Hepatocyte (in vitro differentiated cells): Measurements from ENCODE around the gene KLF13. TPM values are rescaled to one million over a fixed set of nuclear protein-coding genes. Genes with fewer than 3 reads are reported as not detected.

ENCODE experiments used
- DNase-seq: peaks from one replicate; pipeline ENCODE4 v3.0.0-alpha.2; 2016; ENCODE audit warnings: low spot score
- H2AFZ ChIP-seq: fragments of 200-600 bp; sonication (generic); 2 replicates; pipeline ENCODE4 v1.6.0; 2016; ENCODE audit warnings: antibody characterized with exemption, mild to moderate bottlenecking
- H3K27ac ChIP-seq: fragments of 200-600 bp; sonication (generic); 2 replicates; pipeline ENCODE4 v1.5.1; 2016; ENCODE audit warnings: mild to moderate bottlenecking
- H3K27me3 ChIP-seq: fragments of 200-600 bp; sonication (generic); 2 replicates; pipeline ENCODE4 v1.6.1; 2016
- H3K36me3 ChIP-seq: fragments of 200-600 bp; sonication (generic); replicated peaks from 2 replicates; pipeline ENCODE4 v1.5.1; 2016; ENCODE audit warnings: low read depth; ENCODE audit not compliant: insufficient read depth
- H3K4me1 ChIP-seq: fragments of 200-600 bp; sonication (generic); 2 replicates; pipeline ENCODE4 v1.5.1; 2016; ENCODE audit warnings: mild to moderate bottlenecking, moderate library complexity; ENCODE audit not compliant: insufficient read depth
- H3K4me2 ChIP-seq: fragments of 200-600 bp; sonication (generic); 2 replicates; pipeline ENCODE4 v1.6.0; 2016
- H3K4me3 ChIP-seq: fragments of 200-600 bp; sonication (generic); 2 replicates; pipeline ENCODE4 v1.5.1; 2016; ENCODE audit warnings: mild to moderate bottlenecking
- H3K79me2 ChIP-seq: fragments of 200-600 bp; sonication (generic); 2 replicates; pipeline ENCODE4 v1.6.0; 2017; ENCODE audit warnings: mild to moderate bottlenecking
- H3K9me2 ChIP-seq: fragments of 200-600 bp; sonication (generic); replicated peaks from 2 replicates; pipeline ENCODE4 v1.6.0; 2017; ENCODE audit warnings: mild to moderate bottlenecking; ENCODE audit not compliant: insufficient read depth
- H3K9me3 ChIP-seq: fragments of 200-600 bp; sonication (generic); 2 replicates; pipeline ENCODE4 v1.5.1; 2016; ENCODE audit warnings: low read depth, mild to moderate bottlenecking
- H4K20me1 ChIP-seq: fragments of 200-600 bp; sonication (generic); 2 replicates; pipeline ENCODE4 v1.6.0; 2016; ENCODE audit warnings: mild to moderate bottlenecking; ENCODE audit not compliant: insufficient read depth, poor library complexity, severe bottlenecking
- EZH2 ChIP-seq: fragments of 200-600 bp; sonication (generic); IDR thresholded peaks from 2 replicates; pipeline ENCODE4 v1.6.1; 2016; ENCODE audit warnings: antibody characterized with exemption, mild to moderate bottlenecking, borderline replicate concordance
- EZH2phosphoT487 ChIP-seq: fragments of 200-600 bp; sonication (generic); IDR thresholded peaks from one replicate; pipeline ENCODE4 v1.6.1; 2018; ENCODE audit warnings: antibody characterized with exemption, mild to moderate bottlenecking, low read depth, moderate library complexity; ENCODE audit not compliant: unreplicated experiment, severe bottlenecking
- WGBS: methylation state at CpG from one replicate; pipeline ENCODE4 v1.1.6; 2016; ENCODE audit warnings: low lambda C conversion rate; ENCODE audit errors: missing lambda C conversion rate; 5-methylcytosine and 5-hydroxymethylcytosine counted together
- polyA plus RNA-seq: library from polyadenylated mRNA; unstranded; fragments of >200 nt; fragmentation: Nextera tagmentation; extraction: Ambion mirVana; gene quantifications from 2 replicates; pipeline ENCODE4 v1.2.1, GENCODE V29; 2016
- total RNA-seq: library from RNA; depleted of rRNA; stranded (reverse); fragments of >200 nt; gene quantifications from 2 replicates; pipeline ENCODE4 v1.2.3, GENCODE V29; 2014
- TF ChIP-seq, protein P1 (sequence below): fragments of 200-600 bp; sonication (generic); IDR thresholded peaks from 2 replicates; pipeline ENCODE4 v1.5.1; 2016; ENCODE audit warnings: antibody characterized with exemption, mild to moderate bottlenecking; ENCODE audit not compliant: poor library complexity

Gene KLF13
- total and polyA plus RNA-seq, 2 experiments from 2014 or later: 32.7 to 51.2 TPM

DNA sequence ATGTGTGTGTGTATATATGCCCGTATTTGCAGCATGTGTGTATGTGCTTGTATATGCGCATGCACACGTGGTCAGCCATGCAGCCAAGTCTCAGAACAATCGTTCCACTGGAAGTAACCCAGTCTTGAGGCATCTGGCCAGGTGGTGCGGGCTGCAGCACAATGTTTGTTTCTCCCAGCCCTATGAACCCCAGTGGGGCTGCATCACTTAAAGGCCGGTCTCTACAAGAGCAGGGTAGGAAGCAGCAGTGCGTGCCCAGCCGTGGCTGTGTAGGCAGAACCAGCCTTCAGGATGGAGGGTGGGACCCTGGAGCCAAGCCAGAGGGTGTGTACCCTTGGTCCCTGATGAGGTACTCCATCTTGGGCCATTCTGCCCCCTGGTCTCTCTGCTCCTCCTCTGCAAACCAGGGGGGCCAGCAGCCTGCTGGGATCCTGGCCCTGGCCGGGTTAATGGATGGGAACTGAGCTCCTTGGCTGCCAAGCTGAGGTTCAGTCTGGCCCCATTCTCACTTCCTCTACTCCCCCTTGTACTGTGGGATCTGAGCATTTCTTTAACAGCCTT lies 11.8 kb downstream of the KLF13 start:
- TF ChIP-seq EZH2 (no peak), EZH2phosphoT487 (no peak)
- TF ChIP-seq, protein P1, sequence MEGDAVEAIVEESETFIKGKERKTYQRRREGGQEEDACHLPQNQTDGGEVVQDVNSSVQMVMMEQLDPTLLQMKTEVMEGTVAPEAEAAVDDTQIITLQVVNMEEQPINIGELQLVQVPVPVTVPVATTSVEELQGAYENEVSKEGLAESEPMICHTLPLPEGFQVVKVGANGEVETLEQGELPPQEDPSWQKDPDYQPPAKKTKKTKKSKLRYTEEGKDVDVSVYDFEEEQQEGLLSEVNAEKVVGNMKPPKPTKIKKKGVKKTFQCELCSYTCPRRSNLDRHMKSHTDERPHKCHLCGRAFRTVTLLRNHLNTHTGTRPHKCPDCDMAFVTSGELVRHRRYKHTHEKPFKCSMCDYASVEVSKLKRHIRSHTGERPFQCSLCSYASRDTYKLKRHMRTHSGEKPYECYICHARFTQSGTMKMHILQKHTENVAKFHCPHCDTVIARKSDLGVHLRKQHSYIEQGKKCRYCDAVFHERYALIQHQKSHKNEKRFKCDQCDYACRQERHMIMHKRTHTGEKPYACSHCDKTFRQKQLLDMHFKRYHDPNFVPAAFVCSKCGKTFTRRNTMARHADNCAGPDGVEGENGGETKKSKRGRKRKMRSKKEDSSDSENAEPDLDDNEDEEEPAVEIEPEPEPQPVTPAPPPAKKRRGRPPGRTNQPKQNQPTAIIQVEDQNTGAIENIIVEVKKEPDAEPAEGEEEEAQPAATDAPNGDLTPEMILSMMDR: no peak
- H3K27me3 ChIP-seq: no peaks in the 10 kb centered on the region
- 91% methylated on average over 9 of the region's 9 CpGs for WGBS
- H3K4me3 ChIP-seq: no peak overlapping the region
- DNase-seq: no peak
- no peak overlapping the region for H3K27ac ChIP-seq
- H3K36me3 ChIP-seq: no peaks in the 10 kb centered on the region
- no peak overlapping the region for H3K4me2 ChIP-seq
- no peaks in the 10 kb centered on the region for H3K9me2 ChIP-seq
- H3K4me1 ChIP-seq: no peaks in the 10 kb centered on the region
- peaks cover 99% of the 10 kb centered on the region for H3K79me2 ChIP-seq
- H3K9me3 ChIP-seq: no peaks in the 10 kb centered on the region
- no peak overlapping the region for H2AFZ ChIP-seq
- peaks cover 91% of the 10 kb centered on the region for H4K20me1 ChIP-seq

DNA sequence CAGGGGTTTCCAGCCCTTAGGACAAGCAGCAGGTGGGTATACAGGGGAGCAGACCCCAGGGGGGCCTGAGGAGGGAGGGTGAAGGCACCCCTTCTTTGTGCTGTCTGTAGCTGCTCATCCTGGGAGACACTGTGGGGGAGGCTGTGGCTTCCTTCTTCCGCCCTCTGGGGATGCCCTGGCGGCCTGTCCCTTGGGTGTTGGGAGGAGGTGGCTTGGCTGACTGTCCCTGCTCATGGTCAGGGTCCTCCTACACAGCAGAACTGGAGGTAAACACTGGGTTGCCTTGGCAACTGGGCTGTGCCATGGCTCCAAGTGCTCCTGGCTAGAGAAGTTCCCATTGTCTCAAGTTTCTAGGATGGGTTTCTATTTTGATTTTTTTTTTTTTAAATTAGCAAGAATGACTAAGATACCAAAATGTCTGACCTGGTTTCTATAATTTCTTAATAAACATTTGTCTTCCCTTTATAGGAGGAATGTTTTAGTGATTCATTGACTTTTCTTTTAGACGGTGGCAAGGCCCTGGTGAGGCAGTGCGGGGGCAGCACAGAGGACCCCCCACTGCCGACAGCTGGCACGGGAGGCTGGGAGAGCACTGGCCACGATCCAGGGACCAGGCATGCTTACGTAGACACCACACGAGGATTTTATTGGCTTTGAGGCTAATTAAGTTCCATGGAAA lies 12.4 kb downstream of the KLF13 start:
- peak; percentile 58 for DNase-seq
- 73% methylated on average over 9 of the region's 9 CpGs for WGBS
- H2AFZ ChIP-seq: no peak overlapping the region

DNA sequence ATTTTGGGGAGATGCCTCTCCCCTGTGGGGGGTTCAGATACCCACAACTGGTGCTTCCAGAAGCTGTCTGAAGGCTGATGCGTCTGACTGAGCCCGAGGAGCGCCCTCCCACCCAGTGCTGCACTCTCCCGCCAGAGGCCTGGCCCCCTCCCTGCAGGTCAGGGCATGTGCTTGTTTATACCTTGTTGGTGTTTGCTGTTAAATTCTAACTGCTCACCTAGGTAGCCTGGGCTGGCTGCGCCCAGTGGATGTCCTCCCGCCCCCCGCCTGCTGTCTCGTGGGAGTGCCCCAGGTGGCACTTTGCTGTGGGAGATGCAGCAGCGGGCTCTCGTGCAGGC lies 12.9 kb downstream of the KLF13 start:
- no peaks in the 10 kb centered on the region for H3K27me3 ChIP-seq
- 88% methylated on average over 8 of the region's 10 CpGs for WGBS
- H2AFZ ChIP-seq: no peak overlapping the region
- peaks cover 99% of the 10 kb centered on the region for H3K79me2 ChIP-seq
- H3K4me3 ChIP-seq: no peak overlapping the region
- H3K27ac ChIP-seq: no peak overlapping the region
- peaks cover 94% of the 10 kb centered on the region for H4K20me1 ChIP-seq
- TF ChIP-seq, protein P1: no peak
- TF ChIP-seq EZH2 (no peak), EZH2phosphoT487 (no peak)
- no peak for DNase-seq
- H3K9me2 ChIP-seq: no peaks in the 10 kb centered on the region
- H3K4me2 ChIP-seq: no peak overlapping the region
- H3K36me3 ChIP-seq: no peaks in the 10 kb centered on the region
- peaks cover 5% of the 10 kb centered on the region for H3K4me1 ChIP-seq
- H3K9me3 ChIP-seq: no peaks in the 10 kb centered on the region

More for the DNA sequence above, 12.4 kb downstream of the KLF13 start:
- no peaks in the 10 kb centered on the region for H3K36me3 ChIP-seq
- H3K9me3 ChIP-seq: no peaks in the 10 kb centered on the region
- peaks cover under 1% of the 10 kb centered on the region for H3K4me1 ChIP-seq
- H4K20me1 ChIP-seq: peaks cover 91% of the 10 kb centered on the region
- TF ChIP-seq, protein P1: no peak
- TF ChIP-seq EZH2: no peak
- TF ChIP-seq EZH2phosphoT487: no peak
- H3K4me3 ChIP-seq: no peak overlapping the region
- H3K9me2 ChIP-seq: no peaks in the 10 kb centered on the region
- no peaks in the 10 kb centered on the region for H3K27me3 ChIP-seq
- no peak overlapping the region for H3K4me2 ChIP-seq
- no peak overlapping the region for H3K27ac ChIP-seq
- H3K79me2 ChIP-seq: peaks cover 99% of the 10 kb centered on the region
